ENCODE measurements around the gene ITPR2. TPM values are rescaled to one million over a fixed set of nuclear protein-coding genes. Genes with fewer than 3 reads are reported as not detected.

Gene ITPR2
- polyA plus RNA-seq, 1 experiment, result 3.5 TPM

DNA sequence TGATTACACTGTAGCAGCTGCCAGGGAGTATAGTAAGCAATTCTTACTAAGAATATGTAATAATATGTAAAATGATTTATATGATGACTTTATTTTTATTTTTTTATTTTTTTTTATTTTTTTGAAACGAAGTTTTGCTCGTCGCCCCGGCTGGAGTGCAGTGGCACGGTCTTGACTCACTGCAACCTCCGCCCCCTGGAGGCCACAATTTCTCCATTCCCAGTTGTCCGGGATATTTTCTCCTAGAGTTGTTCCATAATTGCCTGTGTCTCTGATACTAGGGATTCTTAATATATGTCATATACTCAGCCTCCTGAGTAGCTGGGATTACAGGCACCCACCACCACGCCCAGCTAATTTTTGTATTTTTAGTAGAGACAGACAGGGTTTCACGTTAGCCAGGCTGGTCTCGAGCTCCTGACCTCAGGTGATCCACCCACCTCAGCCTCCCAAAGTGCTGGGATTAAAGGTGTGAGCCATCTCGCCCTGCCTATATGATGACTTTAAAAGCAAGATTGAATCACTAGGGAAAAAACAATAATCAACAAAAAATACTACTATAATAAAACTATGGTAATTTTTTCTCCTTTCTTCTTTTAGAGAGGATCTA, 12.2 kb upstream of the ITPR2 start:
- Histone ChIP-seq H3K4me3 (ENCODE audit: low read depth, low read length) (no peak overlapping the region), H3K27me3 (ENCODE audit: control insufficient read depth, insufficient read depth, low read length) (peaks cover 1% of the 10 kb centered on the region; the same call in 1 of the 2 replicates), H3K36me3 (ENCODE audit: control insufficient read depth, insufficient read depth, low read length) (no peaks in the 10 kb centered on the region)
- DNase-seq (ENCODE audit: low read depth), result no peak
- POLR2A ChIA-PET, result no interaction called here
- CTCF ChIA-PET, result interaction anchor here (0.6 to 4.7 kb wide), 14 partner anchors 9 to 216 kb away, joined by 3 to 40 read pairs (median 4); partner anchors contain the start of genes ITPR2 and TM7SF3
- TF ChIP-seq, protein P1, sequence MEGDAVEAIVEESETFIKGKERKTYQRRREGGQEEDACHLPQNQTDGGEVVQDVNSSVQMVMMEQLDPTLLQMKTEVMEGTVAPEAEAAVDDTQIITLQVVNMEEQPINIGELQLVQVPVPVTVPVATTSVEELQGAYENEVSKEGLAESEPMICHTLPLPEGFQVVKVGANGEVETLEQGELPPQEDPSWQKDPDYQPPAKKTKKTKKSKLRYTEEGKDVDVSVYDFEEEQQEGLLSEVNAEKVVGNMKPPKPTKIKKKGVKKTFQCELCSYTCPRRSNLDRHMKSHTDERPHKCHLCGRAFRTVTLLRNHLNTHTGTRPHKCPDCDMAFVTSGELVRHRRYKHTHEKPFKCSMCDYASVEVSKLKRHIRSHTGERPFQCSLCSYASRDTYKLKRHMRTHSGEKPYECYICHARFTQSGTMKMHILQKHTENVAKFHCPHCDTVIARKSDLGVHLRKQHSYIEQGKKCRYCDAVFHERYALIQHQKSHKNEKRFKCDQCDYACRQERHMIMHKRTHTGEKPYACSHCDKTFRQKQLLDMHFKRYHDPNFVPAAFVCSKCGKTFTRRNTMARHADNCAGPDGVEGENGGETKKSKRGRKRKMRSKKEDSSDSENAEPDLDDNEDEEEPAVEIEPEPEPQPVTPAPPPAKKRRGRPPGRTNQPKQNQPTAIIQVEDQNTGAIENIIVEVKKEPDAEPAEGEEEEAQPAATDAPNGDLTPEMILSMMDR (IDR thresholded peaks at IDR 0.05; ENCODE audit: insufficient read depth, low read depth, low read length), result peak; percentile 65

DNA sequence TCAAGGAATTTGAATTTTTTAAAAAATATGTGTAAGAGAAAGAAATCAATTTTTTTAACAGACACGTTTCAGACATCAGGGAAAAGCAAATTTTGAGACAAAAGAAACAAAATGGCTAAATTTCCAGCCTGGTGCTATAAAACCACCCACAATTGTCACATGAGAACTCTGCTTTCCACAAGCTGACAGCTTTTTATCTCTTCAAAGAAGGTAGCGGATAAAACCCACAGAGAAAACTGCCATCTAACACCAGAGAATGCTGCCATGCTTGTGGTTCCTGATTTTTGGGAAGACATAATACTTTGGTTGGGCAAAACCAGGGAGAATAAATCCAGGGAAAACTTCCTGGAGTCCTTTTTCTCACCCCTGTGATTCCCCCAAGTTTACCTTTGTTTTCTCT, 10.3 kb upstream of the ITPR2 start:
- H3K4me3 ChIP-seq (ENCODE audit: low read depth, low read length), result no peak overlapping the region

DNA sequence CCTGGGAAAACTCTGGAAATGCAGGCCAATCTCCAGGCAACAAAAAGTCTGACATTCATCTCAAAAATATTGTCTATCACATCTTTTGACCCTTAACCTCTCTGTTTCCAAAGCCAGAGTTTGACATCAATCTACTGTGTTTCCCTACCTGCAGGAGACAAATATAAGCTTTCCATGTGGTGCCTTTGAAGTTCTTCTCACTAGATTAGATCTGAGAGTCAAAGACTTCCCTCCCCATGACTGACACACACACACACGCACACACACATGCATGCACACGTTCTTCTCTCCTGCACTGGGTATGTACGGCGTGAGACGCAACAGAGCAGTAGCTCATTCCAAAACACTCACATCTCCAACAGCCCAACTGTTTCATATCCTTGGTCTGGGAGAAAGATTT, 8.1 kb upstream of the ITPR2 start:
- no peak for DNase-seq (ENCODE audit: low read depth)
- TF ChIP-seq, protein P1 (IDR thresholded peaks at IDR 0.05; ENCODE audit: insufficient read depth, low read depth, low read length), result no peak
- no peaks in the 10 kb centered on the region for H3K36me3 ChIP-seq (ENCODE audit: control insufficient read depth, insufficient read depth, low read length)
- H3K4me3 ChIP-seq (ENCODE audit: low read depth, low read length), result no peak overlapping the region
- POLR2A ChIA-PET, result interaction anchor here (0.7 kb wide), 1 partner anchor 8 kb away, joined by 3 read pairs; no protein-coding TSS in a partner anchor
- CTCF ChIA-PET, result interaction anchor here (1.2 kb wide), 1 partner anchor 9 kb away, joined by 3 read pairs; no protein-coding TSS in a partner anchor
- no peaks in the 10 kb centered on the region for H3K27me3 ChIP-seq (ENCODE audit: control insufficient read depth, insufficient read depth, low read length)

More for the DNA sequence above, 10.3 kb upstream of the ITPR2 start:
- Histone ChIP-seq H3K27me3 (ENCODE audit: control insufficient read depth, insufficient read depth, low read length) (no peaks in the 10 kb centered on the region), H3K36me3 (ENCODE audit: control insufficient read depth, insufficient read depth, low read length) (no peaks in the 10 kb centered on the region)
- POLR2A ChIA-PET, result no interaction called here
- TF ChIP-seq, protein P1 (IDR thresholded peaks at IDR 0.05; ENCODE audit: insufficient read depth, low read depth, low read length), result no peak
- DNase-seq (ENCODE audit: low read depth), result no peak
- CTCF ChIA-PET, result interaction anchor here (0.9 to 4.7 kb wide), 4 partner anchors 9 to 213 kb away, joined by 3 to 40 read pairs (median 4); partner anchors contain the start of gene ITPR2

DNA sequence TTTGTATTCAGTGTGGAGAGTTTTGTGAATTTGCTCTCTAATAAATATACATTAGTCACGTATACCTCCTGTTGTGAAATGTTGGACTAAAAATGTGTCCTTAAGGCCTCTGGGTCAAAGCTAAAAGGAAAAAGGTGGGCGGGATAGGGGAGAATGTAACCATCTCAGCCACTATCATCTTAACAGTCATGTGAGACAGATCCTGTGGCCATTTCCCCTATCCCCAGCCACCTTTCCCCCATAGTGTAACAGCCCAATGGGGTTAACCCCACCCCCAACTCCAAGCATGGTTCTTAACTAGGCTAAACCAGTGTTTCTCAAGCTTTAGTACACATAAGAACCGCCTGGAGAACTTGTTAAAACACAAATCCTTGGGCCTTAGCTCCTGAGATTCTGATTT, 6.5 kb upstream of the ITPR2 start:
- Histone ChIP-seq H3K36me3 (ENCODE audit: control insufficient read depth, insufficient read depth, low read length) (no peaks in the 10 kb centered on the region), H3K4me3 (ENCODE audit: low read depth, low read length) (no peak overlapping the region), H3K27me3 (ENCODE audit: control insufficient read depth, insufficient read depth, low read length) (no peaks in the 10 kb centered on the region)
- ChIA-PET POLR2A (no interaction called here), CTCF (no interaction called here)
- no peak for DNase-seq (ENCODE audit: low read depth)
- TF ChIP-seq, protein P1 (IDR thresholded peaks at IDR 0.05; ENCODE audit: insufficient read depth, low read depth, low read length), result no peak

DNA sequence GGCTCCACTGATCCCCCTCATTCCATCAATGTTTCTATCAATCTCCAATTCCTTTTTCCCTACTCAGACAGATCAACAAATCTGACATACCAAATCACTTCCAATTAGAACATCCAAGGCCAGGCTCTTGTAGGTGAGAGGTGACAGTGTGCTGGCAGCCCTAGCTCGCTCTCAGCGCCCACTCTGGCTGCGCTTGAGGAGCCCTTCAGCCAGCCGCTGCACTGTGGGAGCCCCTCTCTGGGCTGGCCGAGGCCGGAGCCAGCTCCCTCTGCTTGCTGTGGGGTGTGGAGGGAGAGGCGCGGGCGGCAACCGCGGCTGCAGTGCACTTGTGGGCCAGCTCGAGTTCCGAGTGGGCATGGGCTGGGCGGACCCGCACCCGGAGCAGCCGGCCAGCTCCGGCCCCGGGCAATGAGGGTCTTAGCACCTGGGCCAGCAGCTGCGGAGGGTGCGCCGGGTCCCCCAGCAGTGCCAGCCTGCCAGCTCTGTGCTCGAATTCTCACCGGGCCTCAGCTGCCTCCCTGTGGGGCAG, 6.0 kb upstream of the ITPR2 start:
- H3K4me3 ChIP-seq (ENCODE audit: low read depth, low read length), result no peak overlapping the region
- DNase-seq (ENCODE audit: low read depth), result no peak
- ChIA-PET POLR2A (no interaction called here), CTCF (interaction anchor here (1.1 kb wide), 1 partner anchor 14 kb away, joined by 3 read pairs; no protein-coding TSS in a partner anchor)
- no peaks in the 10 kb centered on the region for H3K36me3 ChIP-seq (ENCODE audit: control insufficient read depth, insufficient read depth, low read length)
- no peaks in the 10 kb centered on the region for H3K27me3 ChIP-seq (ENCODE audit: control insufficient read depth, insufficient read depth, low read length)
- TF ChIP-seq, protein P1 (IDR thresholded peaks at IDR 0.05; ENCODE audit: insufficient read depth, low read depth, low read length), result no peak

Data from BJ (cell line).